Lung (tissue), 12 donors: ENCODE measurements around the gene NTRK2. TPM values are rescaled to one million over a fixed set of nuclear protein-coding genes. Genes with fewer than 3 reads are reported as not detected.

Experiments used
- ATAC-seq: fragments of 200-7000 bp; cut with Tn5 transposase; one replicate; pipeline ENCODE4 v1.9.1; 2020; ENCODE audit warnings: moderate number of reproducible peaks; ENCODE audit not compliant: insufficient read depth, low FRiP score
- DNase-seq, 3 donors: peaks; one replicate each; pipeline ENCODE4 v3.0.0-alpha.2; 2013 to 2017
- H3K27ac ChIP-seq, 2 donors: one replicate each; pipeline ENCODE4 v1.5.1; 2013; ENCODE audit warnings: mild to moderate bottlenecking in 2 of 2, moderate library complexity in 2 of 2, control low read depth in 1 of 2, inconsistent platforms in 1 of 2, low read depth in 1 of 2, low read length in 1 of 2
- H3K27me3 ChIP-seq, 3 donors: one replicate each; pipeline ENCODE4 v1.5.1; 2013; ENCODE audit warnings: low read length in 2 of 3; ENCODE audit not compliant: control insufficient read depth in 3 of 3, insufficient read depth in 3 of 3
- H3K36me3 ChIP-seq, 4 donors: one replicate each; pipeline ENCODE4 v1.5.1; 2013; ENCODE audit warnings: low read length in 4 of 4, mild to moderate bottlenecking in 1 of 4, moderate library complexity in 1 of 4; ENCODE audit not compliant: control insufficient read depth in 4 of 4, insufficient read depth in 4 of 4
- H3K4me1 ChIP-seq, 5 donors: one replicate each; pipeline ENCODE4 v1.5.1; 2013; ENCODE audit warnings: low read length in 5 of 5, mild to moderate bottlenecking in 2 of 5, moderate library complexity in 1 of 5; ENCODE audit not compliant: control insufficient read depth in 5 of 5, insufficient read depth in 5 of 5
- H3K4me3 ChIP-seq: one replicate; pipeline ENCODE4 v1.5.1; 2013; ENCODE audit warnings: mild to moderate bottlenecking, control low read depth, moderate library complexity
- H3K9ac ChIP-seq, 2 donors: one replicate each; pipeline ENCODE4 v1.5.1; 2013; ENCODE audit warnings: low read length in 2 of 2, control low read depth in 1 of 2; ENCODE audit not compliant: insufficient read depth in 1 of 2
- H3K9me3 ChIP-seq, 4 donors: one replicate each; pipeline ENCODE4 v1.5.1; 2013; ENCODE audit warnings: low read length in 3 of 4, mild to moderate bottlenecking in 1 of 4, moderate library complexity in 1 of 4; ENCODE audit not compliant: control insufficient read depth in 4 of 4, insufficient read depth in 3 of 4
- CTCF ChIP-seq: IDR thresholded peaks from 2 replicates; pipeline ENCODE4 v1.5.1; 2012; ENCODE audit warnings: mild to moderate bottlenecking; ENCODE audit errors: control extremely low read depth, extremely low read depth
- WGBS, 2 donors: extraction: QIAGEN DNeasy Blood & Tissue Kit; methylation state at CpG; one replicate each; pipeline ENCODE4 v1.1.7; 2013; 5-methylcytosine and 5-hydroxymethylcytosine counted together
- polyA plus RNA-seq, 2 donors: library from polyadenylated mRNA; stranded (reverse); fragments of 200-250 nt; gene quantifications; one replicate each; pipeline ENCODE4 v1.2.1, GENCODE V29; 2013
- total RNA-seq, 2 donors: library from RNA; depleted of rRNA in 1 of 2; stranded (reverse); fragments of >200 nt in 1 of 2; gene quantifications; one replicate each; pipeline ENCODE4 v1.2.1, GENCODE V29; 2014 to 2021
- donor health status: control.
- donor health status: control.
- donor health status: Bipolar disorder and iron deficiency.
- donor health status: healthy.
- donor health status: DM: yes; HTN: yes; CAD: no.

The NTRK2 gene
- total and polyA plus RNA-seq, 4 donors: 0.33 to 14.4 (median 3.3) TPM

DNA sequence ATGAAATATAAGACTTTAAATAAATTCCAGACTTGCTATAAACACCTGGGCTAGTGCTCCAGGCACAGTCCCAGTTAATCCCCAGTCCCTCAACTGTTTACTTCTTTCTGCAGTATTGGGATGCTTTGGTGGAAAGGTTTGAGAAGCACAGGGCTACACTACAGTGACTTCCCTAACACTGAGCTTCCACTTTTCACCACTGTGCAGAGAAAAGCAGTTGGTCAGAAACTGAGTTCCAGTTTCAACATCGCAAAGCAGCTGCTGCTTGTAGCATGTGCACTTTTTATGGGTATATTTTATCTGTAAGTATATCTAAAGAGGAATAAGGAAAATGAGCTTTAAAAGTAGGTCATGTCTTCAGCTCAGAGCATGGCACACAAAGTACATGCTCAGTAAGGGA lies 339.7 kb downstream of the NTRK2 start:
- no peak overlapping the region for H3K27ac ChIP-seq
- no peaks in the 10 kb centered on the region for H3K36me3 ChIP-seq
- WGBS, 2 donors: 68 to 74% methylated on average over 1 of the region's 1 CpG
- no peak overlapping the region for H3K9ac ChIP-seq
- ATAC-seq (no peak), DNase-seq (no peak)
- H3K4me3 ChIP-seq: no peak overlapping the region
- H3K9me3 ChIP-seq: peaks cover 0 to 1% (median 0%) of the 10 kb centered on the region in 4 donors
- H3K27me3 ChIP-seq: no peaks in the 10 kb centered on the region
- H3K4me1 ChIP-seq: no peaks in the 10 kb centered on the region
- no peak for TF ChIP-seq CTCF

- no peak for DNase-seq
- Histone ChIP-seq H3K27me3 (peaks cover 0 to 3% (median 0%) of the 10 kb centered on the region in 3 donors), H3K36me3 (no peaks in the 10 kb centered on the region), H3K4me1 (peaks cover 0 to 8% (median 0%) of the 10 kb centered on the region in 5 donors), H3K9ac (no peak overlapping the region), H3K4me3 (no peak overlapping the region), H3K9me3 (no peaks in the 10 kb centered on the region), H3K27ac (no peak overlapping the region)
- ATAC-seq: no peak
- TF ChIP-seq CTCF: no peak
- WGBS, 2 donors: 89 to 95% methylated on average over 1 of the region's 1 CpG
Observed at GRCh38 chr9:85013703-85014102, 344.2 kb downstream of the NTRK2 start.

DNA sequence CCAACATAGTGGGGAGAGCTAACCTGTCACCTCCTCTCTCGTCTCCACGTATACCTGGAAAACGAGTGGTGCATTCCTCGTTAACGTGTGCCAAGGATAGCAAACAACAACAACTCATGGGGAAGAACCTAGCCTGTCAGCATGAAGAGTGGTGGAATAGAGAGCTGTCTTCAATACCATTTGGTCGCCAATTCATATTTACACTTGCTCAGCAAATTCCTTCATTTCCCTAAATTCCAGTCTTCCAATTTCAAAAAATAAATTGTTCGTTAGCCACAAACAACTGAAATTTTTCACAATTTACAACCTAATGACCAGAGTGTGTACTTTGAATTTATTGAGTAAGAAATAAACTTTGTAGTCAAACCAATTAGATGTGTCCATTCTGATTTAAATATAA lies 344.8 kb downstream of the NTRK2 start:
- no peak overlapping the region for H3K9ac ChIP-seq
- 91 to 92% methylated on average over 7 of the region's 7 CpGs for whole genome bisulfite sequencing, 2 donors
- H3K4me3 ChIP-seq: no peak overlapping the region
- H3K9me3 ChIP-seq: no peaks in the 10 kb centered on the region
- TF ChIP-seq CTCF: no peak
- ATAC-seq (no peak), DNase-seq (no peak)
- no peaks in the 10 kb centered on the region for H3K36me3 ChIP-seq
- peaks cover 0 to 8% (median 0%) of the 10 kb centered on the region in 5 donors for H3K4me1 ChIP-seq
- H3K27ac ChIP-seq: no peak overlapping the region
- H3K27me3 ChIP-seq: peaks cover 0 to 3% (median 2%) of the 10 kb centered on the region in 3 donors

DNA sequence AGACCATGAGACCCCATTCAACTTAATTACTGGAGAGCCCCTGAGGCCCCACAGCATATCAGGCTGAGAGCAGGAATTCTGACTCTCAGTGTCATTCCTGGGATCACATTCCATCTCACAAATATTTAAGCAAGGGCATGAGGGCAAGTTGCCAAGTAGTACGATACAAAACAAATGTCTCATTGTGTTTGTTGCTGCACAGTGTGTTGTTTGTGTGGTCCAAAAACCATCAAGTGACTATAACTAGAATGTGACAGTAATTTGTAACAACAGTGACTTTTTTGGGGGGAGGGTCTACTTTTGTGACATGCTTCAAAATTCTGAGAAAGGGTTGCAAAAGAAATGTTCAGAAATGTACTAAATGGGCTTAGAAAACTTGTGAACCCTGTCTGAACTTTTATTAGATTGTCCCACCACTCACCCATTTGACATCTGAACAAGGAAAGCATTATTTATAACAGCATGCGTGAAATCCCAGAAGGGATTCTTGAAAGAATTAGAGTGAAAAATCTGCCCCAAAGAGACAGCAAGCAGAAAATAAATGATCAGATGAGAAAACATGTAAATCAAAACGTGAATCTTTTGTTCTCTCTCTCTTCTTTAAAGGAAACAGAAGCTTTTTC lies 347.0 kb downstream of the NTRK2 start:
- Histone ChIP-seq H3K9me3 (peaks cover 0 to 3% (median 0%) of the 10 kb centered on the region in 4 donors), H3K27me3 (peaks cover 0 to 3% (median 2%) of the 10 kb centered on the region in 3 donors), H3K4me1 (peaks cover 0 to 8% (median 0%) of the 10 kb centered on the region in 5 donors), H3K4me3 (no peak overlapping the region), H3K36me3 (no peaks in the 10 kb centered on the region), H3K27ac (no peak overlapping the region), H3K9ac (no peak overlapping the region)
- TF ChIP-seq CTCF: no peak
- DNase-seq (peak in 2 of 3 donors; percentile 45 to 54), ATAC-seq (no peak)
- WGBS, 2 donors: 49 to 63% methylated on average over 3 of the region's 3 CpGs
